Measurements from ENCODE around the gene CLEC2A.

CLEC2A gene

DNA sequence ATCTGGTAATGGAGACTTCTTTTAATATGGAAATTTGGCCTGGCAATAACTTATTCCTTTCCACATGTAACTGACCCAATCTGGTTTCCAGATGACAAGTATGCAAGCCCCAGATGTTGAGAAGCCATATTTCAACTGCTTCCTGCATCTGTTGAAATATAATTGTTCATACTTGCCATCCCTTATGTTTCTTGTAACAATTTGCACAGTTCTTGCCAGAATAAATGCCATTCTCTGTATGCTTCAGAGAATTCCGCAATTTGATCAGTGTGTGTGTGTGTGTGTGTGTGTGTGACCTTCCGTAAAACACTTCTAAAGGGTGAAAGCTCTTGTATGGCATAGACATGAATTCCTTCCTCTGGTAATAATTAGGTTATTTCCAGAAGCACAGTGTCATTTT, 1.8 kb upstream of the CLEC2A start:
- DNase-seq, result no peak

DNA sequence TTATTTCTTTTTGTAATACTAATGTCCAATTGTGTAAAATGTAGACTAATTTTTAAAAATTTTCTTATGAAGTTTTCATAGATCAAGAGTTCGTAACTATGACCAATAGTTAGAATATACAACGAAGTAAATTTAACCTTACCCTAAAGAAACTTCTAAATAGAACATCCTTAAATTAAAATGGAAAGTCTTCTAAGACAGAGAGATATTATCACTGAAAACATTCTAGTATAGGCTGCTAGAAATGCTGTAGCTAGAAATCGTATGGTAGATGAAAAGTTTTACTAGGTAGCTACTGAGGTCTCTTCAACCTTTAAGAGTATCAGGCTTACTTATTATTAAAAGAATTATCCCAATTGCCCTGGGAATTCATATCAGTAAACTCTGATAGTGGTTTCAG, 925 bp downstream of the CLEC2A start:
- no peak for DNase-seq

DNA sequence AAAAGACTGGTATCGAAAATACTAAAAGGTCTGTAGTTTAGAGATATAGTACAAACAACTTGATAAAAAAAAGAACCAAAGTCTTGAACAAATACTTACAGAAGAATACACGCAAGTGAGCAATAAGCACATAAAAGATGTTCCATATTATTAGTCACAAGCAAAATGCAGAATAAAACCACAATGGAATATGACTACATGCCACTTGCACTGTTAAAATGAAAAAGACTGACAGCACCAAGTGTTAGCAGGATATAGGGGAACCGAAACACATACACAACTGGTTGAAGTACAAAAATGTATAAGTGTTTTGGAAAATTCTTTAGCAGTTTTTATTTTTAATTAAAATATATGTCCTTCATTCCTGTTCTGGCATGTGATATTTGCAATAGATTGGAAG, 3.6 kb downstream of the CLEC2A start:
- DNase-seq, result no peak

DNA sequence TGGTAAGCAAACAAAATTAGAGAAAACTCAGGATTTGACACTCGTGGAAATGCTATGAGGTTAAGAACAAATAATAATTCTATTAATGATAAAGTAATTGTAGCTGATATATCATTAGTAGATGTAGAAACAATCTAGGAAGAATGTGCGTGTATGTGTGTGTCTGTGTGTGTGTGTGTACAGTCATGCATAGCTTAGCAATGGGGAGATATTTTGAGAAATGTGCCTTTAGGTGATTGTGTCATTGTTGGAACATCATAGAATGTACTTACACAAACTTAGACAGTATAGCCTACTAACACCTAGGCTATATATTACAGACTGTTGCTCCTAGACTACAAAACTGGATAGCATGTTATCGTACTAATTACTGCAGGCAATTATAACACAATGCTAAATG, 5.3 kb downstream of the CLEC2A start:
- no peak for DNase-seq

DNA sequence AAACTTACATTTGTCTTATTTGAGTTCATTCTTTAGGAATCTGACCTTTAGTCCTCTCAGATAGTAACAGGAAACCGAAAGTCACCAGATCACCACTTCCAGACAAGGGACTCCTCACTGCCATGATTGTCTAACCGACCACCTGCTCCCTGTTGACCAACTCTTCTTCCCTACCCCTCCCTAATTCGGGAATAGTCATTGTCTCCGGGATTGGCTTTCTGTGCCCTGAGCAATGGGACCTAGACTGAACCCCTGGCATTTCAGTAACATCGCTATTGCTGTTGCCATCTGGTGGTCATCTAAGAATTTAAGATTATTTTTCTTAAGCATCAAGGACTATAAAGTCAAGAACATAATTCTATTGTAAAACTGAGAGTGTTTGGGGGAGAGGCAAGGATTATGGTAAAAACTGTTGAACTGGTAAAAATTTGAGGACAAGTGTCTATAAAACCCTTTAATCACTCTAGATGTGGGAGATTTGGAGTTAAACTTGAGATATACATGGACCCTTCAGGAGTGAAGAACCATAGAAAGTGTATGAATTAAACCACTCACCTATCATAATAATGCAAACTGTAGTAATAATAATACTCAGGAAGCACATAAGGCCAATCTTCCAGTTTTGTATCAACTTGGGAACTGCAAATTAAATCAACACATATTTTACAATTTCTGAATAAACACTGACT, 6.3 kb downstream of the CLEC2A start:
- DNase-seq, result peak in 2 of 5 experiments; percentile 26 to 45

DNA sequence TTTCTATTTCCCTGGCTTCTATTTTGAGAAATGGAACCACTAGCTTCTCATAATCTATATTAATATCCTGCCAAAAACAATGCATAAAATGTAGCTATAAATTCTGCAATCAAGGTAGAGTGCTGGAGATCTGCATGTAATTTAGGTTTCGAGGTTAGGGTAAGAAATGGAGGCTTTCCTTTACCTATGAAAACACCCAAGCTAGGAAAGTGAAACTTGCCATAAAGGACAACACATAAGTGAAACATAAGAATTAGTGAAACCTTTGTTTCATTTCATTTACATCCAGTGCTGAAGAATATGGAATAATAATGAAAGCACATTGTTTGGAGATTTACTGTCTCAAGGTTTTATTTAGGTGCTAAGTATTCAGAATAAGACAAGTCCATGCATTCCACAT, 9.7 kb downstream of the CLEC2A start:
- no peak for DNase-seq

DNA sequence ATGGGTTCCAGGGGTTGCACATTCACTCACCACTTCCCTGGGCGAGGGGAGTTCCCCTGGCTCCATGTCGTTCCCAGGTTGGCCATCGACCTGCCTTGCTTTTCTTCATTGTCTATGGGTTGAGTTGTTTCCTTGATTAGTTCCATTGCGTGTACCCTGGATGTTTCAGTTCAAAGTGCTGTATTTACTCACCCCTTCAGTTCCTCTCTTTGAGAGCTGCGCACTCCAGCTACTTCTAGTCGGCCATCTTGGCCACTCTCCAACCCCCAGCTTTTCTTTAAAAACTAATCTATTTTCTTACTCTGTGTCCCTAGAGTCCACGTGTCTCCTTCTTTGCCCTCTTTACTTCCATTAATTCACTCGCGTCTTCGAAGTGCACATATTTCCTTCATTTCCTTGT, 11.7 kb downstream of the CLEC2A start:
- no peak for DNase-seq

DNA sequence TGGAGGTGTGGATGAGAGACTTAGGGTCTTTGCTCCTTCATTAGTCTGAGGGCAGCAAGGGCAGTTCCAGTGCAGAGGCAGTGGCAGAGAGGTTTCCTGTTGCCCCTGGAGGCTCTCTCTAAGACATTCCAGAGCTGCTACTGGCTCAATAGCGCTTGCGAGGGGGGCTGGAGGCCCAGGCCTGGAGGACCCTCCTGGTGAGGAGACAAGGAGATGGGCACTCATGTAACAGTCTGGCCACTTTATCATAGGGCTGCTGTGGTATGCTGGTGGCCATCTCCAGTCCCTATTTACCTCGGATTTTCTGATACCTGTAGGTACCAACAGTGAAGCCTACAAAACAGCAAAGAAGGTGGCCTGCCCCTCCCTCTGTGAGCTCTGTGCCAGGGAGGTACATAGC, 12.7 kb downstream of the CLEC2A start:
- no peak for DNase-seq

DNA sequence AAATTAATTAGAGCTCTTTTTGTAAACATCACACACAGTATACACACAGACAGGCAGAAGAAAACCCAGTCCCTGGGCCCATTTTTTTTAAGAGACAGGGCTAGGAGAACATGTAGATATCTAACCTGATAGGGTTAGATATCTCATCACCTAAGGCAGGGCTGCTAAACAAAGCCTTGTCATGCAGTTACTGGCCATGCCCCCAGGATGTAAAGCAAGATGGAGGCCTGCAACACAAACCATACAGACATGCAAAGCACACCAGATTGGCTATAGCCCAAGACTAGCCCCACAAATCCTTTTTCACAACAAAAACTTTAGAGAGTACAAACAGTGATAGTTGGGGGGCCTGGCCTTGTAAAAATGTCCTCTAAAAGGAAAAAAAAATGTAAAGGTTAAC, 20.5 kb downstream of the CLEC2A start:
- no peak for DNase-seq

DNA sequence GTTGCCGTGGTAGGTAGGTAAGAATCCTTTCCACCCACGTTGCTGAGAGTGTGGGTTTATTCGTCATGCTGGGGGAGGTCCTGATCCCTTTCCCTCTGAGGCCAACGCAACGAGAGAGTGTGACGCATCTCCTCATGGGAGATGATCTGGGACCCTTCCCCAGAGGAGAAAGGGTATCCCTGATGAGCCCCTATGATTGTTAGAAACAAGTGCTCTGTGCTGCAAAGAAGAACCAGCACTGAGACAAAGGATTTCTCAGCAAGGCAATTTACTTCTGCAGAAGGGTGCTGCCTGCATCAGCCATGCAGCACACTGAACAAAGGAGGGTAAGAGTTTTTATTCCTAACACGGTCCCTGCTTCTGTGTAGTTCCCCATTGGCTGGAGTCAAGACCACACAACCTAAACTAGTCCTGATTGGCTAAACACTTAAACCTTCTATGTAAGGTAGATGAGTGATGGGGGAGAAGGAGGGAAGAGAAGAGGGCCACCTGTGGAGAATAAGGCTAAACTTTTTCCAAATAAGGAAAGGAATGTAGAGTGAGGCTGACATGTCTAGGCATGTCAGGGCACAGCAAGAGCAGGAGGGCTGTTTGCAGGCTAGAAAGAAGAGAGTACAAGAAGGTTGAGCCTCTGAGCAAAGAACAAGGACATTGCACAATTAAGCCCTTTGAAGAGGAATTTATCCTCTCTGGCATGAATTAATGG, 21.3 kb downstream of the CLEC2A start:
- DNase-seq, result no peak

DNA sequence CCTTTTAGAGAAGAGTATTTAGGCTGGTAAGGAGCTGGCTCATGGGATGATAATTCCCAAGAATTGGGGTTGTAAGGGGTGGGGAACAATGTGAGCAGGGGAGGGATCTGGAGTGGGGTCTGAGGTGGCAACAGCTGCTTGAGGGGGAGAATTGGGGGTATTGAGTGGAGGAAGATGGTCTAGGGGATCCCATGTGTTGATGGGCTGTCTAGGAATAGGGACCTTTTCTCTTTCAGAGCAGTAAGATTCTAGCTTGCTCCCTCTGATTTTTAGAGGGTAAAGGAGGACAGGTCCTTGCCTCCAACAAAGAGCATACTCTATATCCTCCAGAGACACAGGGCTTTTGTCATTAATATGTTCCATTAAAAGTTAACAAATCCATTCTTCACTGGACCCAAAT, 22.4 kb downstream of the CLEC2A start:
- no peak for DNase-seq

DNA sequence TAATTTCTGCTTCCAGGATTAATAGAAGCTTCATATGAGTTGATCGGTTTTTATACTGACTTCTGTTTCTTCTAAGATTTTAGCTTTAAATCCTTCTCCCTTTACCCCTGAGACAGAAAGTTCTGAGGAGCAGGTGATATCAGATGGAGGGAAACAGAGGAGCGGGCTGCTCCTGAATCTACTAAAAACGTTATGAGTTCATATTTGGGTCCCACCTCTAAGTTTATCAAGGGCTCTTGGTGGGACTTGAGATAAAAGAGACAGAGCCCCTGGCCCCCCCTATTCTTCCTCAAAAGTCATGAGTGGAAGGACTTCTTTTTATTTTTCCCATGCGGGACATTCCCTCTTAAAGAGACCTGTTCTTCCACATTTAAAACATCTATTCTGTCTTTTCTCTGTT, 23.8 kb downstream of the CLEC2A start:
- DNase-seq, result no peak

DNA sequence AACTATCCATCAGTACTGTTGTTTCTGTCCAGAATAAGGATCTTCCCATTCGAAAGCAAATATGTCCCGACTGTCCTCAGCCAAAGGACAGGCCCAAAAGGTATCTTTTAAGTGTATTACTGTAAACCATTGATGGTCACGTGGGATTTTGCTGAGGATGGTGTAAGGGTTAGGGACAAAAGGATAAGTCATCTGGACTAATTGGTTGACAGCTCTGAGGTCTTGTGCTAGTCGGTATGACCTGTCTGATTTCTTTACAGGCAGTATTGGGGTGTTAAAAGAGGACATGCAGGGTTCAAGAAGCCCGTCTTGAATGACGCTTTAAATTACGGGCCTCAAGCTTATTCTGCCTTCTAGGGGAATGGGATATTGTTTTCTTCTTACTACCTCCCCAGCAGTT, 24.4 kb downstream of the CLEC2A start:
- no peak for DNase-seq

DNA sequence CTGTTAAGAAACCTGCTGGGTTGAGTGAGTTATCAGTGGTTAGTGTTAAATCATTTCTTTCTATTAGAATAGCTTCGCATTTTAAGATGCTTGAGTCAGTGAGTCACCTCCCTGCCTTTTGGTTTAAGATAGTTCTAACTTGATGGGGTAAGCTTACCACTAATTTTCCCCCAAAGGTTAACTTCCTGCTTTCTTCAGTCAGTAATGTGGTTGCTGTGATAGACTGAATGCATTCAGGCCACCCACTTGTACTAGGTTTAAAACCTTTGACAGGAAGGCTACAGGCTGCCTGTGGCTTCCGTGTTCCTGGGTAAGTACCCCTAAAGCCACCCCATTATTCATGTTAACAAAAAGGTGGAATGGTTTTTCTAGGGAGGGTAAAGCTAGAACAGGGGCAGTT, 25.3 kb downstream of the CLEC2A start:
- peak in 2 of 5 experiments; percentile 61 to 77 for DNase-seq

DNA sequence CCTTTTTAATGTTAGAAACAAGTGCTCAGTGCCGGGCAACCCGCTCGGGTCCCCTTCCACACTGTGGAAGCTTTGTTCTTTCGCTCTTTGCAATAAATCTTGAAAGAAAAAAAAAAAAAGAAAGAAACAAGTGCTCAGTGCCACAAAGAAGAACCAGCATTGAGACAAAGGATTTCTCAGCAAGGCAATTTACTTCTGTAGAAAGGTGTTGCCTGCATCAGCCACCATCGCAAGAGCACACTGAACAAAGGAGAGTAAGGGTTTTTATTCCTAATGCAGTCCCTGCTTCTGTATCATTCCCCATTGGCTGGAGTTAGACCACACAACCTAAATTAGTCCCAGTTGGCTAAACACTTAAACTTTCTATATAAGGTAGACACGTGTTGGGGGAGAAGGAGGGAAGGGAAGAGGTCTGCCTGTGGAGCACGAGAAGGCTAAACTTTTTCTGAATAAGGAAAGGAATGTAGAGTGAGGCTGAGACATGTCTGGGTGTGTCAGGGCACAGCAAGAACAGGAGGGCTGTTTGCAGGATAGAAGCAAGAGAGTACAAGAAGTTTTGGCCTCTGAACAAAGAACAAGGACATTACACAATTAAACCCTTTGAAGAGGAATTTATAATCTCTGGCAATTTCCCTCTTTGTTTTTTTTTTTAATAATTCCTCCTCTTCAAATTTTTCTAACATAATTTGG, 29.5 kb downstream of the CLEC2A start:
- no peak for DNase-seq

DNA sequence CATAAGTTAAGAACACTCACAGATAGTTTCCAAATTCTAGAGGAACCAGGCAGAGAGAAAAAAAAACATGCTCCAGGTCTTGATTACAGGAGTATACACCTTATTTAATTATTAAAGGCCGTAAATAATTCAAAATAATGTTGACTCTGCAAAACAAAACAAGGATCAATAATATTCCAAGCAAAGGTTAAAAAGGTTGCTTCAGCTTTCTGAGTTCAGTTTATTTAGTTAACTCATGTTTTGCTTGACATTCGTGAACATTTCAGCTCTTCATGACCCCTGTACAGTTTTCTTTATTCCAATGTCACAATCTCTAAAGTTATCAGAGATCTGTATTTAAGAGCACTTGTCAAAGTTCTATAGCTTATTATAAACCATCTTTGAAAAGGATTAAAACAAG, 31.2 kb downstream of the CLEC2A start:
- no peak for DNase-seq

DNA sequence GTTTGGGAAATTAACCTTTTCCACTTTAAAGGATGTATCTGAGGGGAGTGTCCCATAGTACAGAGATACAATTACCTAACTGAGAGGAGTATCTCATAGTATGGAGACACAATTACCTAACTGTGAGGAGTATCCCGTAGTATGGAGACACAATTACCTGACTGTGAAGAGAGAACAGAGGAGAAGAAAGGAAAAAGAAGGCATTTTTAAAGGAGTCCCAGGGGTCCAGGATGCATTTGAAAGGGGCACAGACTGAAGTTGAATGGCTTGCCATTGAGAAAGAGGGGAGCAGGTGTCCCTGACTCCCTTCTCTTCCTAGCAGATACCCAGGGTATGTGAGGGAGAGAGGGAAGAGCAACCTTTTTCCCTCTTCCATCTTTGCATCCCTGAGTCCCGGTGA, 33.0 kb downstream of the CLEC2A start:
- no peak for DNase-seq

DNA sequence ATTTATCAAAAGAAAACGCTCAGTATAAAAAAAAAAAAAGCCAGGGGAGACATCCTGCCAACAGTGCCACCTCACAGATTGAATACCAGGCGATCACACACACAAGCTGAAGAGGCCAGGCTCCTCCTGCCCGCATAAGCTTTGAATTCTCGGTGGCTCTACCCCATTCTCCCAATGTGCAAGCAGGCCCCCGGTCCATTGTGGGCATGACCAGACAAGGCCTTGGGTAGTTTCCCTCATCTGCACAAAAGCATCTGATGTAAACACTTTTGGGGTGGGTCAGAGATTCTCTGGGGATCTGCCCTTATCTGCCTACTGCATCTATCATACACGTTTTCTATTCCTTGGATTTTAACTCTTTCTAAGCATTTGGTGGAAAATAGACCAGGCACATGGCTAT, 34.6 kb downstream of the CLEC2A start:
- DNase-seq, result no peak

DNA sequence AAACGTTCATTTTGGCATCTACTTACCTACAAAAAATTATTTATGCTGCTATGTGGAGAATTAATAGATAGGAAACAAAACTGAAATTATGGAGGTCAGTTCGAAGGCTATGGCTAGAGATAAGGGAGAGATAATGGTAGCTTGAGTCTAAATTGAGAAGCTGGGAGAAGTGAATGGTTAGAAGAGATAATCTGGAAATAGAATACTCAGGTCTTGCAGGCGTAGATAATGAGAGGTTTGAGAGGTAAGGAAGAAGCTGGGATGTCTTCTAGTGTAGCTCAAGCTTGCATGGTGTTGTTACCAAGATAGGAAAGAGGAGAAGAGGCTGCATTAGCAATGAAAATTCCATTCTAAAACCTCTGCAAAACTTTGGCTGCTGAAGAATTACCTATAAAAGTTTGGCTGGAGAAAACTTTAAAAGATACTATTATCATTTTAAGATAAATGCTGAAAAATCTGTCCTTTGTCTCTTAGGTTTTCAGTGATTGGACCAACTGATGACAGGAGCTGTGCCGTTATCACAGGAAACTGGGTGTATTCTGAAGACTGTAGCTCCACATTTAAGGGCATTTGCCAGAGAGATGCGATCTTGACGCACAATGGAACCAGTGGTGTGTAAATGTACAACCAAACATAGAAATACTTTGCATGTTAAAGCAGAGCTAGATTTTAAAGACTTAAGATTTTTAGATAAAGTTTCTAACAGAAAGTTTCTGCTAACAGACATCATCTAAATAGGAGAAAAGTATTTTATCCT, 36.8 kb downstream of the CLEC2A start:
- no peak for DNase-seq

DNA sequence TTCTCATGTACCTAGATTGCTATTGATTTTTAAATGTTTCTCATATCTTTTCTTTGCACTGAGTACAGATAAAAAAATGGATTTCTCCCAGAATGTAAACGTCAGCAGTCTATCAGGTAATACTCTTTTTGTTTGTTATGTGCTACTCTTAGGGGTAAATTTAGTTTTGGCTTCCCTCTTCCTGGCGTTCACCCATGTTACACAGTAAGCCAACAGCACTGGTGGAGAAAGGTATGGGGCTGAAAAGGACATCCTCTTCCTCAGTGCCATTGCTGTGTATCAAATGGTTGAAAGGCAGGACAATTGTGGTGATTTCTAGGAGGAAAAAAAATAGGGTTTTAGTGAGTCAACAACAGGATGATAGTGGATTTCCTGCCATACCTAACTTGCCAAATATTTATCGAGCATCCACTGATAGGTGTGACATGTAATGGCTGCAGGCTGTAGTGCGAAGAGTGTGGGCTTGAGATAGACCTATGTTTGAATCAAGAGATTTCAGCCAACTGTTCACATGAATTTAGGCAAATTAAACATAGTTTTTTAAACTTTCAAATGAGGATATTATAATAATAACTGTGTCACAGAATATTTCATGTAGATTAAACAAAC, 43.4 kb downstream of the CLEC2A start:
- DNase-seq, result no peak

DNA sequence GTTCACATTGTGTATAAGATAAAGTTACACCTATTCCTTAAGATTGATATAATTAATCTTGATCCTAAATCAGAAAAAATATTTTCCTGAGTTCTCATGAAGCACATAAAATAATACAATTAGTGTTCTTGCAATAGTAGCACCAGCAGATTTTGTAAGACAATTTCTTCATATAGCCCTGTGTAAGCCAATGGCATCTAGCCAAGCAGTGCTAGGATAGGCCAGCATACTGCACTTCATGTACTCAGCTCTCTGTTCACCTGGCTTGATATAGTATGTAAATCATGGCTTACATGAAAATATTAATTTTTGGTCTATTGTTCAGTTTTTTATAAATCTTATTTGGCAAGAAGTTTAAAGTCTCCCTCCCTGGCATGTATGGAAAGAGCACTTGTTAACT, 49.0 kb downstream of the CLEC2A start:
- DNase-seq, result no peak

DNA sequence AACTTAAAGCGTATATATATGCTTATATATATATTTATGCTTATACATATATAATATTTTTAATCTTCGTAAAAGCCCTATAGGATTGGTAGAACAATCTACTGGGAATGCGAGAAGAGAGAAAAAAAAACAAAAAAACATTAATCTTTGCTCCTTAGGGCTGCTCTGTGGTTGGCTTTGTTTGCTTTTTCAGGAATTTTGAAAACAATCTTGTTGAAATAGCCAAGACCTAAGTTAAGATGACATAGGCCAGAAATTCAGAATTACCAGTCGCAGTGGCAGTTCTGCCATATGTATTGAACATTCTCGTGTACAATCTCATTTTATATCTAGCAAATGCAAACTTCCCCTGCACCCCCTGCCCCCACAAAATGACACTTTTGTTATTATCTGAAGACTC, 50.2 kb downstream of the CLEC2A start:
- no peak for DNase-seq

DNA sequence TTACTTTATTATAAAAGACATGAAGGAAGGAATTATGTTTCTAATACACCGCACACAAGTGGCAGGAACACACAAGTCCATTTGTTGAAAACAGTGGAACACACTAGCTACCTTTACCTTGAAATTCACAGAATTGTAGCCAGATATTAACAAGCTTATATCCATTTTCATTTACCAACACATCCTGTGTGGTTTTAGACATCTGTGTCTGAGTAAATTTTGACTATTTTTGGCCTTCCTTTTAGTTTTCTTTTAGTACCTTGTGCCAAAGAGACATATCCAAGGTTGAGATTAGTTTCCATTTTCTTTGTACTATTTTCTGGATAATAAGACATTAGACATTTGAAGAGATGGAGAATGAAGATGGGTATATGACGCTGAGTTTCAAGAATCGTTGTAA, 50.9 kb downstream of the CLEC2A start, which contains the start of gene KLRF2:
KLRF2 (plus strand) TSS at position 244 of the 400 bp plus-strand sequence; CDS start at position 351, 107 bp downstream.
- DNase-seq, result peak in 1 of 5 experiments; percentile 26

All from T-helper 2 cell (primary cell).